Stimulated activated memory B cell treated with anti-CD40 and anti-IgM and Interleukin-4, amounts not matched to agents 10 μg/mL and 1 μg/mL and 100 μg/mL, for 72 hours (primary cell): ENCODE measurements around the gene OTOR.

Experiments
- ATAC-seq: fragments of 150-1000 bp; cut with Tn5 transposase; 2 replicates; pipeline ENCODE4 v1.10.0; 2021
- H3K27ac Mint-ChIP-seq: one replicate; pipeline ENCODE4 v1.8.0; 2022; ENCODE audit warnings: mild to moderate bottlenecking, mixed read lengths
- H3K27me3 Mint-ChIP-seq: one replicate; pipeline ENCODE4 v1.8.0; 2022; ENCODE audit warnings: mixed read lengths
- H3K36me3 Mint-ChIP-seq: one replicate; pipeline ENCODE4 v1.8.0; 2022; ENCODE audit warnings: mixed read lengths
- H3K4me1 Mint-ChIP-seq: one replicate; pipeline ENCODE4 v1.8.0; 2022; ENCODE audit warnings: mixed read lengths
- H3K4me3 Mint-ChIP-seq: one replicate; pipeline ENCODE4 v1.8.0; 2022; ENCODE audit warnings: mild to moderate bottlenecking, moderate library complexity, mixed read lengths
- H3K9me3 Mint-ChIP-seq: one replicate; pipeline ENCODE4 v1.8.0; 2022; ENCODE audit warnings: mixed read lengths

The OTOR gene

DNA sequence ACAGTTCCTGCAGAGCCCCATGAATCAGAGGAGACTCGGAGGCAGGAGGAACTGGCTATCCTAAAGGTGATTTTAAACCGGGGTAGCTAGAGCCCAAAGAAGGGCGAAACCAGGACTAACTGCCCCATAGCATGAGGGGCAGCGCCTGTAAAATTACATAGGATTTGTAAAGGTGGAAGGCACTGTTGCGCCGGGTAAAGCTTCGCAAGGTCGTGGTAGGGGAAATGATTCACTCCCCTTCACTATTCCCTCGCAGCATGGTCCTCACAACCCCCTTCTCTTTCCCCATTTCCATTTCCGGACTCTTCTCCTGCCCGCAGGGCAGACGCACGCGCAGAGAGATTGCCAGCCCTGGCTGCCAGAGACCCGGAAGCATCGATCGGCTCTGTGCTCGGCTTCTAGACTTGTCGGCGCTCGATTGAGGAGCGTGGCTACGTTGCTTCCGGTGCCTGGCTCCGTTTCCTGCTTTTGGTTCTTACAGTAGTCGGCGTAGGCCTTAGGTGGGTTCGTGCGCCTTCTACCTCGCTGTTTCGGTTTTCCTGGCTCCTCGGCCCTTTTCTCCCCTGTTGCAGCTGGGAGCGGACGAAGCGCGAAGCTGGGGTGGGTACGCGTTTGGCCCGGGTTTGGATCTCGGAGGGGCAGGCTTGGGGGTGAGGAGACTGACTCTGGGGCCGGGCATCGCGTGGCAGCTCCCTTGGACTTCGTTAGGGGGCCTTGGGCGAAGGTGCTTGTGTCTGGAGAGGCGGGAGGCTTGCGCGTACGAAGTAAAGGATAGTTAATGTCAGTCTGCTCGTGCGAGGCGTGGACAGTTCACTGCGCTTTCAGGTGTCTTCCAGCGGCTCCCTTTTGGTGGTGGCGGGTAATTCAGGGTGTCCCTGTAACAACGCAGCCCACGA lies 18.3 kb upstream of the OTOR start, which contains the start of gene SNRPB2:
Gene SNRPB2, plus strand, starts transcription at position 462 of the 896 bp plus-strand sequence. CDS start 1,677 bp downstream, outside the sequence.
- Mint-ChIP-seq H3K9me3 (peaks cover 3% of the 10 kb centered on the region), H3K36me3 (peaks cover 22% of the 10 kb centered on the region), H3K27ac (peak within 1 kb of the TSS; percentile 98), H3K27me3 (peaks cover 20% of the 10 kb centered on the region), H3K4me1 (peaks cover 30% of the 10 kb centered on the region), H3K4me3 (peak within 1 kb of the TSS; percentile 98)
- peak; percentile 98 for ATAC-seq

DNA sequence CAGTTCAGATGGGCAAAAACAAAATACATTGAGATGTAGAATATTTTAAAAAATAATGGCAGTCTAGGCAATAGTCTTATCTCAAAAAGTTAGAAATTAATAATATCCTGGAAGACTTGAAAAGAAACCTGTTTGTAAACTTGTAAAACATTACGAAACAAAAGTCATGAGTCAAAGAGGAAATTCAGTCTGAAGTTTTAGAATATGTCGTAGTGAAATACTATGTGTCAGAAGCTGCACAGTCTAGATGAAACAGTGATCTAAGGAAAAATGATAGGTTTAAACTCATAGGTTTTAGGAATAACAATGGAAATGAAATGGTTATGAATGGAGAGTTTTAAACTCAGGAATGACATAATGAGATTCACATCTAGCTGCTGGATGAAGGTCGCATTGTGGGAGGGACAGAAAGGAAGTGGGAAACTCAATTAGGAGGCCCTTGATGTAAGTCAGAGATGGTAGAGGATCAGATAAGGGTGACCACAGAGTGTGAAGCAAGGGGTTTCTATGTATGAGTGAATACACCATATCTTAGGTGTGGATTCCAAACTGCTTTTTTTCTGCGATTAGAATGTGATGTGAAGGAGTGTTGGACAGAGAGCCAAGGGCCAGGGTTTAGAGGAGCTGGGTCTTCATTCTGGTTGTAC lies 15.5 kb upstream of the OTOR start:
- peaks cover 51% of the 10 kb centered on the region for H3K36me3 Mint-ChIP-seq
- ATAC-seq, result no peak

DNA sequence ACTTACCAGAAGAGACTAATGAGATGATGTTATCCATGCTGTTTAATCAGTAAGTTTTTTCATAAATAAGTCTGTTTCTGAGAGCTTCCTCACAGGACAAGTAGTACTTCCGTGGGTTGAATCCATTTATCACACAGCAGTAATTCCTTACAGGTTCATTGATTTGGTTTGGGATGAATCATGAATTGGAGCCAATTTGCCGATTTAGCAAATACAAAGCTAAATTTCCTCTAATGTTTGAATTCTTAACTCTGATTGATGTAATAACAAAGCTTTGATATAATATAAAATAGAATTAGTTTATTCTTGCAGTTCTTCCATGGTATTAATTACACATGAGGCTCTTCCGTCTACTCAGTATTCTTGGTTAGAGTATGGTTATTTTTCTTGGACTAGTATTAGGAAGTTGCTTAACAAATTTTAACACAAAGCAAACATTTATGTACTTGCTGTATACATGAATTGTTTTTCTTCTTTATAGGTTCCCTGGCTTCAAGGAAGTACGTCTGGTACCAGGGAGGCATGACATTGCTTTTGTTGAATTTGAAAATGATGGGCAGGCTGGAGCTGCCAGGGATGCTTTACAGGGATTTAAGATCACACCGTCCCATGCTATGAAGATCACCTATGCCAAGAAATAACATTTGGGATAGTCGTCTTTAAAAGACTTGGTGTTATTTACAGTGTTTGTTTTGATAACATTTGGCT lies 7.6 kb upstream of the OTOR start:
- peaks cover 58% of the 10 kb centered on the region for H3K36me3 Mint-ChIP-seq

More for the DNA sequence above, 15.5 kb upstream of the OTOR start:
- no peak overlapping the region for H3K27ac Mint-ChIP-seq
- peaks cover 3% of the 10 kb centered on the region for H3K9me3 Mint-ChIP-seq
- H3K27me3 Mint-ChIP-seq, result peaks cover 10% of the 10 kb centered on the region
- no peak overlapping the region for H3K4me3 Mint-ChIP-seq
- peaks cover 30% of the 10 kb centered on the region for H3K4me1 Mint-ChIP-seq

DNA sequence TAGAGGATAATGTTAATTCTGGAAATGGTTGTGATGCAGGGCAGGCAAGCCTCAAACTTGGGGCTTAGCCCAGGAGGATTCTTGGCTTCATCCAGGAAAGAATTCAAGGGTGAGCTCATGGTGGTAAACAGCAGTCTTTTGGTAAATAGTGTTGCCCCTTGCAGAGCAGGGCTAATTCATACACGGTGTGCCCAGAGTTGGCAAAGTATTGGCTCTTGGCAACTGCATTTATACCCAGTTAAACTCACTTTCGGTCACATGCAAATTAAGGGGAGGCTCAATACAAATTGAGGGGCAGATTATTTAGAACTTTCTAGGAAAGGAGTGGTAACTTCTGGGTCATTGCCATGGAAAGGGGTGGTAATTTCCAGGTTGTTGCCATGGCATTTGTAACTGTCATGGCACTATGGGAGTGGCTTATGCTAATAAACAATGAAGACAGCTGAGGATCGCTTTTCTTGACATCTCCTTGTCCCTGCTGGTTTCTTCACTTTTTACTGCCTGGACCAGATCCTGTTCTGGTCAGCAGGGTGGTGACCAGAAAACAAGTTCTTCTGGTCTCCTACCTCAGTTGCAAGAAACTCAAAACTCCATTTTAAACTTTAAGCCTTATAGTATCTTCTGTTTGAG lies 3.9 kb upstream of the OTOR start:
- Mint-ChIP-seq H3K4me3 (no peak overlapping the region), H3K4me1 (no peaks in the 10 kb centered on the region), H3K36me3 (peaks cover 33% of the 10 kb centered on the region), H3K27ac (no peak overlapping the region), H3K27me3 (no peaks in the 10 kb centered on the region), H3K9me3 (no peaks in the 10 kb centered on the region)
- ATAC-seq, result no peak

More for the DNA sequence above, 7.6 kb upstream of the OTOR start:
- H3K9me3 Mint-ChIP-seq, result no peaks in the 10 kb centered on the region
- ATAC-seq, result no peak
- H3K27me3 Mint-ChIP-seq, result no peaks in the 10 kb centered on the region
- H3K4me1 Mint-ChIP-seq, result no peaks in the 10 kb centered on the region
- no peak overlapping the region for H3K27ac Mint-ChIP-seq
- no peak overlapping the region for H3K4me3 Mint-ChIP-seq

DNA sequence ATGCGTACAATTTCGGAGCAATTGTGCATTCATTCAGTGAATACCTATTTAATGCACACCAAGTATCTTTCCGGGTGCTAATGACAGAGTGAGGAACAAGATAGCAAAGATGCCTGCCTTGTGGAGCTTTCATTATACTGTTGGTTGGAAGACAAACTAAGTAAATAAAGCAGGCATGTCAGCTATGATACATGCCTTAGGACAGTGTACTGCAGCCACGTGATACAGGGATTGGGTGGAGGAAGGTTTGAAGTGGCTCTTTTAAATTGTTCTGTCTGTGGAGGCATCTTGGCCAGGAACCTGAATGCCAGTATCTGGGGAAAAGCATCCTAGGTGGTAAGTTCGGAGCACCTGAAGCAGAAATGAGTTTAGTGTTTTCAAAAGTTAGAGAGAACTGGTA lies 3.0 kb upstream of the OTOR start:
- no peak overlapping the region for H3K27ac Mint-ChIP-seq
- ATAC-seq, result no peak
- H3K9me3 Mint-ChIP-seq, result no peaks in the 10 kb centered on the region
- no peaks in the 10 kb centered on the region for H3K27me3 Mint-ChIP-seq
- H3K4me3 Mint-ChIP-seq, result no peak overlapping the region
- H3K36me3 Mint-ChIP-seq, result peaks cover 23% of the 10 kb centered on the region
- H3K4me1 Mint-ChIP-seq, result no peaks in the 10 kb centered on the region

DNA sequence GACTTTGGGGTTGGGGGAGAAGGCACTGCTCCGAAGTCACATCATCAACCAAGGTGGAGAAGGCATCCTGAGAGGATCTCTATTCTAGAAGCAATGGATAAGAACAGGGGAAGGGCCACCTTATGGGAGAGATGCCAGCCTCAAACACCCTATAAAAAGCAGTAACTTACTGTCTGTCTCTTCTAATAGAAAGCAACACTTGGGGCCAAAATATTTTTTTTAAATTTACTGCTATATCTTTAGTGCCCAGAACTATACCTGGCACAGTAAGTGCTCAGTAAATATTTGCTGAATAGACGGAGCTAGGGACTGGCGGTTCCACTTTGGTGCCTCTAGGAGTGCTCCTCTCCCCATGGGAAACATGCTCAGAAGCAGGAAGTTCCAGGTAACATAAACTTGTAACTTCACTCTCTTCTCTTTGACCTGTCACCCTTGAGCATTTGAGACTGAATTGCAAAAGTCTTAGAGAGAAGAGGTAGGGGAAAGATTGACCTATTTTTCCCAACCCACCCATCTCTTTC lies 807 bp upstream of the OTOR start:
- H3K4me1 Mint-ChIP-seq, result no peaks in the 10 kb centered on the region
- no peaks in the 10 kb centered on the region for H3K27me3 Mint-ChIP-seq
- no peaks in the 10 kb centered on the region for H3K9me3 Mint-ChIP-seq
- no peak overlapping the region for H3K27ac Mint-ChIP-seq
- H3K36me3 Mint-ChIP-seq, result peaks cover 6% of the 10 kb centered on the region
- H3K4me3 Mint-ChIP-seq, result no peak overlapping the region
- no peak for ATAC-seq

DNA sequence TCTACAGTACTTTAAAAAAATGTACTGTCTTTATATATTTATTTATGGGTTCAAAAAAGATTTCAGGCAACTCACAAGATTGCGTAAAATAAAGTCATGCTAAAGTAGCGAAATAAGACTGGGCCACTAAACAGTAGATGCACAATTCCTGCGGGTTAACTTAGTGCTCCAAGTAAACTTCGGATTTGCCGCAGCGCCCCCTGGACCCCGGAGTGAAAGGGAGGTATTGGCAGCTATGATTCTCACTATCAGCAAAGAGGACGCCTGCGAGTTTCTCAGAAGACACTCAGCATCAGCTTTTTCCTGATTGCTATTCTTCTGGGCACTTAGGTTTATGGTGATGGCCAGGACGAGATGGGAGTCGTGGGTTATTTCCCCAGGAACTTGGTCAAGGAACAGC lies 1.4 kb downstream of the OTOR start:
- ATAC-seq, result no peak
- H3K4me1 Mint-ChIP-seq, result no peaks in the 10 kb centered on the region
- H3K27me3 Mint-ChIP-seq, result peaks cover 12% of the 10 kb centered on the region
- H3K9me3 Mint-ChIP-seq, result no peaks in the 10 kb centered on the region
- no peak overlapping the region for H3K27ac Mint-ChIP-seq
- H3K4me3 Mint-ChIP-seq, result no peak overlapping the region
- no peaks in the 10 kb centered on the region for H3K36me3 Mint-ChIP-seq

DNA sequence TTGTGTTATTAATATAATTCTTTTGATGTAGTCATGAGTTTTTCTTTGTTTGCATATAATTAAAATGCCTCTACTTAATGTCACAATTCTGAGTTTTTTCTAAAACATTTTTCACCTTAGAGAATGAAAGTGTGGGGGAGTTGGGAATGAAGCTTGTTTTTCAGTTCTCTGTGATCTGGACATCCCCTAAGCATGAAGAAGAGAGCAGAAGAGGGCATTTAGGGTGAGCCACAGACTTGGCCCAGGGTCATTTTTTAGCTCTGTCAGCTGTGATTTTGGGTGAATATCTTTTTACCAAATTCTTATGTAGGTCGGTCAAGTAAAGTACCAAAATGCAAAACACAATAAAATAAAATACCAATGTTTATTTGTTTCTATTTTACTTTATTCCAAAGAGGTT lies 3.9 kb downstream of the OTOR start:
- no peak overlapping the region for H3K4me3 Mint-ChIP-seq
- H3K27me3 Mint-ChIP-seq, result peaks cover 29% of the 10 kb centered on the region
- H3K9me3 Mint-ChIP-seq, result peaks cover 10% of the 10 kb centered on the region
- peak; percentile 63 for ATAC-seq
- H3K36me3 Mint-ChIP-seq, result no peaks in the 10 kb centered on the region
- H3K27ac Mint-ChIP-seq, result no peak overlapping the region
- no peaks in the 10 kb centered on the region for H3K4me1 Mint-ChIP-seq

DNA sequence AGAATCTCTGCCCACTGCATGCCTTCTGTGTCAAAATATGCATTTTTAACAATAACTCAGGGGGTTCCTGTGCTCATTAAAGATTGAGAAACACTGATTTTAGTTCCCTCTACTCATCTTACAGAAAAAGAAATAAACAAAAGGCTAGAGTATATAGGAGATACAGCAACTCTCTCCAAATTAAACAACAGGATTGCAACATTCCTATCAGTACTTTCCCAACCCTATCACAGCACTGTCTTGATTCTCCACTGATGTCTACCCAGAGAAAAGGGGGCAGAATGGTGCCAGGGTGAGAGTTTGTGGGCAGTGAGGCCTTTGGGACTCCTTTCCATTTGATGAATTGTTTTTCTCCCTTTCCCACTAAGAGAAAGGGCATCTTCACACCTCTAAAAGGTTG lies 4.7 kb downstream of the OTOR start:
- Mint-ChIP-seq H3K27ac (no peak overlapping the region), H3K4me1 (no peaks in the 10 kb centered on the region), H3K27me3 (peaks cover 29% of the 10 kb centered on the region), H3K9me3 (peaks cover 10% of the 10 kb centered on the region), H3K4me3 (no peak overlapping the region), H3K36me3 (no peaks in the 10 kb centered on the region)
- ATAC-seq, result no peak

DNA sequence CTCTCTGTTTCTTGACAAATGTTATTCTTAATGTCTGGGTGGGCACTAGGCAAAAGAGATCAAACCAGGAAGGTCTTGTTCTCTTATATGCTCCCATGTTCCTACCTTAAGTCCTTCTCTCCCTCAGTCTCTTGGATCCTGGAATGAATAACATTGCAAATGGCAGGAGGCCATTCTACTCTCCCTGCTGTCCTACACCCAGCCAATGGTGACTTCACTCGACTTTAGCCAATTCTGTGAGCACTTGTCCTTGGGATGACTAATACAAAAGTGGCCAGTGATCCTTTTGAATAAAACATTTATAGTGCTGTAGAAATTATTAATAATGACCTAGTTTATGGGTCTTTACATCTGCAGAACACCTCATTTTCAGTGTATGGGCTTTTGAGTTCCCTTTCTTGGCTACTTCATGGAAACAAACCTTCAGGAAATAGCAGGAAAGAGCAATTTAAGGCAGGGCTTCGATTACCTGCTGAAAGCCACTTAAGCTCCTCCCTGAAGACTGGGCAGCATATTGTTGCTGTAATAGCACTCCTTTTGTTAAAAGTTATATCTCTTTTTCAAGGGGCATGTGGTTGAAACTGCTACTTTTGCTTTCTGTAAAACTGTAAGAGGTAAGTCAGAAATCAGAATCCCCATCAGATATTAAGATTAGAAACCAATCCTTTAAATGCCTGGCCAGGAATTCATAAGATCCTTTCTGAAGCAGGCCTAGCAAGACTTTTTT lies 10.5 kb downstream of the OTOR start:
- ATAC-seq, result no peak
- no peak overlapping the region for H3K4me3 Mint-ChIP-seq
- peaks cover 10% of the 10 kb centered on the region for H3K9me3 Mint-ChIP-seq
- peaks cover 50% of the 10 kb centered on the region for H3K27me3 Mint-ChIP-seq
- no peaks in the 10 kb centered on the region for H3K36me3 Mint-ChIP-seq
- H3K27ac Mint-ChIP-seq, result no peak overlapping the region
- no peaks in the 10 kb centered on the region for H3K4me1 Mint-ChIP-seq

DNA sequence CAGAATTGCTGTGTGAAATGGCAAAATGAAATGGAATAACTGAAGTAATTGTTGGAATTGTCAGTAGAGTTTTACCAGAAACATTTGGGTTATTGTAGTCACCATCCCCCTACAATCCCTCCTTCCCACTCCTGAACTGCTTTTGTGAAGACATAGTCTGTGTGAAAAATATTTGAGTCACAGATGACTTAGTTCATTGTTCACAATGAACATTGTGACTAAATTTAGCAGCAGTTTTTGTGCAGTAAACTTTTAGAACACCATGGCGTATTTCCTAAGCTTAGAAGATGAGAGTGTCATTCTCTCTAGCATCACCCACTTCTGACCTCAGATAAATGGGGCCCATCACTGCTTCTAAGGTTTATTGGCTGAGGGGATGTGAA lies 11.0 kb downstream of the OTOR start:
- H3K9me3 Mint-ChIP-seq, result peaks cover 10% of the 10 kb centered on the region
- H3K27ac Mint-ChIP-seq, result no peak overlapping the region
- no peak overlapping the region for H3K4me3 Mint-ChIP-seq
- no peaks in the 10 kb centered on the region for H3K36me3 Mint-ChIP-seq
- H3K27me3 Mint-ChIP-seq, result peaks cover 46% of the 10 kb centered on the region
- H3K4me1 Mint-ChIP-seq, result no peaks in the 10 kb centered on the region
- ATAC-seq, result no peak

DNA sequence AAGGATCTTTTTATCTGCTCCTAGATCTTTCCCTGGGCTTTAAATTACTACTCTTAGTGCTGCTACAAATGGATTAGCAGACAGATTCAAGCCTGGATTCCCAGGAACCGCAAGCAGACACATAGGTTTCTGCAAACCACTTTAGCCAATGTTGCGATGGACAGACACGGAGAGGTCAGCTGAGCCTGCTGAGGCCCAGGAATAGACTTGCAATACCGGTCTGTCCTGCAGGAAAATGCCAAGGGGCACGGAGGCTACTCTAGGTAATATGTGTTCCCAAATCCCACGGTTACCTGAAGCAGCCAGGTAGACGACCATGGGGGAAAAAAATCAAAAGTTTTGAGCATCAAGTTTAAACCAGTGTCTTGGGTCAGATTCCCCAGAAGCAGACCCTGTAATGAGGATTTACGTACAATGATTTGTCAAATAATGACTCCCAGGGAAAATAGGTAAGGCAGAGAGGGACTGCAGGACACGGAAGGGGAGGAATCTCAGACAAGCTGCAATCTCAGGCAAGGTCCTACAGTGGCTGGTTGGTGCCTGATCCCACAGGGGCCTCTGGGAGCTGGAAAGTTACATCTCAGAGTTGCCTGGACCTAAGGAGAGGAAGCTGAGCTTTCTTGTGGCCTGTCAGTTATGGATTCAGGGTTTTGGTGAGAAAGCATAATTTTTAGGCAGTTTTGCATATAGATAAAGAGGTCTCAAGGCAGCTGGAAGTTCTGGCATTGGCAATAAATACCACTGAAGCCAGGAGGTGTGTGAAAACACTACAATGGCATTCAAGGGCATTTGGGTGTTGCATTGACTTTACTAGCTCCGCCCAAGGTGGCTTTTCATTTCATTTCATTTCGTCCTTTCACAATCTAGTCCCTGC lies 12.5 kb downstream of the OTOR start:
- Mint-ChIP-seq H3K36me3 (no peaks in the 10 kb centered on the region), H3K9me3 (peaks cover 7% of the 10 kb centered on the region), H3K27me3 (peaks cover 36% of the 10 kb centered on the region), H3K4me3 (no peak overlapping the region), H3K27ac (no peak overlapping the region), H3K4me1 (no peaks in the 10 kb centered on the region)
- ATAC-seq, result no peak

DNA sequence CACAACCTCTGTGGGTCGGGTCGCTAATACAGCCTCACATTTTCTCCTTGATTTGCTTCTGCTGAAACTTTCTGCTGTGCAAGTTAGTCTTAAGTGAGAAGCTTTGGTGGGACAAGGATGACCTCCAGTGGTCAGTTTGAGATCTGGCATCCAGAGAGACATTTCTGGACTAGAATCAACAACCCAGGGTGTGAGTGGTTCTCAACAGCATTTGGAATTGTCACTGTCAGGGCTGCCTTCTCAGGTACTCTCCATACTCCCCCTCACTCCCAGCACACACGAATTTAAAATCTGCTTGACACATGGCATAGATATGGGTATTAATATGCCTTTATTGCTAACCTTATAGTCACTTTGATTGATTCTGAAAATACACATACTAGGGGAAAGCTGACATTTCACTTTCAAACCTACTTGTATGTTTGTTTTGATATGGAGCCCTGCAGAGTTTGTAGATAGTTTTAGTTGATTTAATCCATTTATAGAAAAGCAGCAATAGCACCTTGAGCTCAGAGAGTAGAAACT lies 13.2 kb downstream of the OTOR start:
- H3K4me3 Mint-ChIP-seq, result no peak overlapping the region
- H3K4me1 Mint-ChIP-seq, result no peaks in the 10 kb centered on the region
- peaks cover 38% of the 10 kb centered on the region for H3K27me3 Mint-ChIP-seq
- H3K27ac Mint-ChIP-seq, result no peak overlapping the region
- peak; percentile 62 for ATAC-seq
- no peaks in the 10 kb centered on the region for H3K36me3 Mint-ChIP-seq
- H3K9me3 Mint-ChIP-seq, result peaks cover 5% of the 10 kb centered on the region
